HG03066 (cell line): Measurements from ENCODE around the gene ATG7.
"Not testable (repeated sequence)": the region's sequence is repeated elsewhere in the genome, so short reads cannot be mapped to it uniquely, and the experiment has no call there.

ENCODE experiments used
- ATAC-seq: cut with Tn5 transposase; IDR thresholded peaks from one replicate; pipeline ENCODE4 v1.9.1; 2021; ENCODE audit warnings: low read depth; ENCODE audit not compliant: unreplicated experiment

The ATG7 gene

GRCh38 chr3:11494131-11494916 lies 222.1 kb downstream of the ATG7 start:
- no peak for ATAC-seq

GRCh38 chr3:11495948-11496557 lies 223.9 kb downstream of the ATG7 start:
- no peak for ATAC-seq

- no peak for ATAC-seq
Measured at GRCh38 chr3:11498177-11498576, 226.0 kb downstream of the ATG7 start.

- no peak for ATAC-seq
Measured at GRCh38 chr3:11498646-11499045, 226.4 kb downstream of the ATG7 start.

- no peak for ATAC-seq
Measured at GRCh38 chr3:11499144-11499543, 226.9 kb downstream of the ATG7 start.

GRCh38 chr3:11502413-11502812 lies 230.2 kb downstream of the ATG7 start:
- not testable (repeated sequence) for ATAC-seq

- ATAC-seq, result no peak
Measured at GRCh38 chr3:11507719-11508118, 235.5 kb downstream of the ATG7 start.

GRCh38 chr3:11508346-11509172 lies 236.4 kb downstream of the ATG7 start:
- no peak for ATAC-seq

- no peak for ATAC-seq
Measured at GRCh38 chr3:11509173-11510000, 237.2 kb downstream of the ATG7 start.

- ATAC-seq, result no peak
Measured at GRCh38 chr3:11510001-11510340, 237.8 kb downstream of the ATG7 start.

- ATAC-seq, result no peak
Measured at GRCh38 chr3:11510356-11510755, 238.2 kb downstream of the ATG7 start.

- not testable (repeated sequence) for ATAC-seq
Measured at GRCh38 chr3:11511606-11512005, 239.4 kb downstream of the ATG7 start.

- not testable (repeated sequence) for ATAC-seq
Measured at GRCh38 chr3:11513125-11513816, 241.1 kb downstream of the ATG7 start.

GRCh38 chr3:11513817-11514135 lies 241.6 kb downstream of the ATG7 start:
- ATAC-seq, result no peak

- ATAC-seq, result no peak
Measured at GRCh38 chr3:11514191-11514821, 242.1 kb downstream of the ATG7 start.

GRCh38 chr3:11517601-11518000 lies 245.4 kb downstream of the ATG7 start:
- no peak for ATAC-seq

GRCh38 chr3:11521167-11521566 lies 249.0 kb downstream of the ATG7 start:
- ATAC-seq, result no peak

- ATAC-seq, result no peak
Measured at GRCh38 chr3:11522398-11522715, 250.2 kb downstream of the ATG7 start.

GRCh38 chr3:11522953-11523571 lies 250.9 kb downstream of the ATG7 start:
- ATAC-seq, result no peak
